Anterior cingulate cortex (tissue), 58 donors: ENCODE results near the gene TRMO.

ENCODE experiments used
- DNase-seq, 58 donors: peaks; one replicate each; lab custom pipeline; 2025; lab: John Stamatoyannopoulos, UW

TRMO gene

DNA sequence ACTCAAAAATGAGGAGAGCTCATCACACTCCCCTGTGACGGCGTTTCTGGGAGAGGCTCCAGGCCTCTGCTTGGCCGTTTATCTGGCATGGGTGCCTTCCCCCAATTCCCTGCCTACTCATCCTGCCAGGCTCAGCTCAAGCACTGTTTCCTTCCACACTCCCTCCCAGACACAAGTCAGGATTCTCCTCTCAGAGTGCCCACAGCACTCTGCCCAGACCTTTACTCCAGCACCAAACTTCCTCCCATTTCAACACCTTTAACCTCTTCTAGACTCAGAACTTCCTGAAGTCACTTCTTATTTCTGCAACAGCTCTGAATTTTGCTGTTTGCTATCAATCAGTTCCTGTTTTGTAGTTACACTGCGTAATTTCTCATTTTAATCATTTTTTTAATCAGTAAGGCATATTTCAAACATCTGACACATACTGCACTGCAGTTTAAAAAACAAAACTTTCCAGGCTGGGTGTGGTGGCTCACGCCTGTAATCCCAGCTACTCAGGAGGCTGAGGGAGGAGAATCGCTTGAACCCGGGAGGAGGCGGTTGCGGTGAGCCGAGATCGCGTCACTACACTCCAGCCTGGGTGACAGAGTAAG lies 16.0 kb downstream of the TRMO start:
- DNase-seq: peak in 41 of 58 donors; percentile 4 to 64 (median 24)

DNA sequence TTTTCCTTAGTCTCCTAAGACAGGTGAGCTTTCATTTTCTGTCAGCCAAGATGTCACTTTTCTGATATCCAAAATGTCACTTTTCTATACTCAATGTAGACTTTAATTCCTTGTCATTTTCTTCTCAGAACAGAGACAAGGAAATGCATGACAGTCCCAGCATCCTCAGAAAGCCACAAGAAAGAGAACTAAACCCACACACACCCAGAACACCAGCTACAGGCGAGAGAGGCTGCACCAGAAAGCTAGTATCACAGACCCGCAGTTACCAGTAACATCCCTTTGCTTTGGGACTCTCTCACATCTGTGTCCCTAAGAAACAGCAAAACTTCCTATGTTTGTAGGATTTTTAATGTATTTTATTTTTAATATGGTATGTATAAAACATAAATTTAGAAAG lies 17.1 kb downstream of the TRMO start:
- no peak for DNase-seq

DNA sequence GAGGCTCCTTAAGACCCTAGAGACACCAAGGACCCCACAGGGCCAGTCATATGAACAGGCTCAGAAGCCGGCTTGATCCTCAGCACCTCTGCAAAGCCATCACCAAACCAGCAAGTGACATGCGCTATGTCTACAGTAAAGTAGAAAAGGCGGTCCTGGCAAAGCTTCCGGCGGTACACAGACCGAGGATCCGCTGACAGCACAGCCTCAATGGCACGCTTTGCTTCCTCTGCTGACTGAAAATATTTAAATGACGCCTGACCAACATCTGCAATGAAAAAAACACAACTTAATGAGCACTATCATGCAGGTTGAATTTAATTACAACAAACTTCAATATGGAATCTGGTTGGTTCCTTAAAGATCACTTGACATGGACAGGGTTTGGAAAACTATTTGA lies 17.6 kb downstream of the TRMO start:
- no peak for DNase-seq

DNA sequence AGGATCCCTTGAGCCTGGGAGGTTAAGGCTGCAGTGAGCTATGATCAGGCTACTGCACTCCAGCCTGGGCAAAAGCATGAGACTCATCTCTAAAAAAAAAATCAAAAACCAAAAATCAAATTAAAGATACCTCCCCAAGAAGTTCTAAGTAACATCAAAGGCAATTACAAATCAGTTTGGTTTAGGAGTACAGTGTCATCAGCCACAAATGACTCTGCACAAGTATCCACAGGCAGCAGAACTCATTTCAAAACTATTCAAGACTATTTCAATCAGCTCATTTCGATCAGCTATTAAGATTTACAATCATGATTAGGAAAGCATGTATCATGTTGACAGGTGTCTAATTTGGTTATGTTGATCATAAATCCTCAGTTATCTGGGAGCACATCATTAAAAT lies 19.1 kb downstream of the TRMO start:
- no peak for DNase-seq

DNA sequence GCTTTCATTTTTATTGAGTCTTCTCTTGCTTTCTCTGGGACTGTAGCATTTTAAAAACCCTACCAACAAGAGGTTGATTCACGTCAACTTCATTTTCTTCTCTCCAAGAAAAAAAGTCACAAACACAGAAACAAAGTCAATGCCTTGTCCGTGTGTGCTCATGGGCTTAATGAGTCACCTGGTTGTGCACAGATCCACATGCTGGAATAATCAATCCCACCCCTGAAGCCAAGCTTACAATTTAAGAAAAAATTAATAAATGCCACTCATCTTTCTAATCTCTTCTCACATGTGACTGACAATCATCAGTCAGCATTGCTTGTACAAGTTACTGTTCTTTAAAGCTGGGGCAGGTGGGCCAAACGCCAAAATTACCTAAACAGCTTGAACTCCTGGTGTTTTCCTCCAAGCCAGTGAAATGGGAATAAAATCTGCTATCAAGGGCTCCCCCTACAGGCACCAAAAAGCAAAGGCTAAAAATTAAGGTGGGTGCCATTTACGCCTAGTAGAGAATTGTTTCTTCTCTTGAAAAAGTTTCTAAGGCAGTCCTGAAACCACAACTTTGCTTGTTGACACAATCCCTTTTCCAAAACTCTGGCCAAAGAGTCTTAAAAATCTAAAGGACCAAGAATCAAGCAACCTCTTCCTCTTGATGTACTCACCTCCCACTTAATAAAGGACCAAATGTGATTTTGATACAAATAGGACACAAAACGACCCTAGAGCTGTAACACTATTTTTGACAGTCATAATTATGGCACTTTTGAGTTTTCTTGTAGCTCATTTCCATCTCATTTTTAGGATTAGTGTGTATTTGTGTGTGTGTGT lies 21.3 kb downstream of the TRMO start:
- DNase-seq: peak in 7 of 58 donors; percentile 3 to 44 (median 12)

DNA sequence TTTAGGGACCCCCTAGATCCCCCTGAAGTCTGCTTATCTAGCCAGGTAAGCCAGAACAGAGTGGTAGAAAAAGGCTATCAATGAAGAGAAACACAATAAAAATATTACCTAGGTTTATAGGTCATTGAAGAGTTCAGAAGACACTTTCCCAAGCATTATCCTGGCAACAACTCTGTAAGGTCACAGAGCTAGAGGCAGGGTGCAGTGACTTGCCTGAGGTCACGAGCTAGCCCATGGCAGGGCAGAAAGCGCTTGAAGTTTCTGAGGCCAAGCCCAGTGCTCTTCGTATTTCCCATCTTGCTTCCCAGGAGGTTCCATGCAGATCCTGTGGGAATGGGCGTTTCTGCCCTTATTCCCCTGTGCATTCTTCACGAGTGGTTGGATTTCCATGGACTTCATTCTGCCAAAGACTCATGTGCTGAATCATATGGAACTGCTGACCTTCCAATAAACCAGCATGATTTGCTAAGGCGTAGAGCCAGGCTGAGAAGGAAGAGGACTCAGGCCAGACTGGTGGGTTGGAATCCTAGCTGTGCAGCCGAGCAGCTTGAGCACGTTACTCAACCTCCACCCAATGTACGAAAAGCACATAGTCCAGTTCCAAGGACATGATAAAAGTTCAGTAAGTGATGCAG lies 22.1 kb downstream of the TRMO start:
- DNase-seq: no peak

DNA sequence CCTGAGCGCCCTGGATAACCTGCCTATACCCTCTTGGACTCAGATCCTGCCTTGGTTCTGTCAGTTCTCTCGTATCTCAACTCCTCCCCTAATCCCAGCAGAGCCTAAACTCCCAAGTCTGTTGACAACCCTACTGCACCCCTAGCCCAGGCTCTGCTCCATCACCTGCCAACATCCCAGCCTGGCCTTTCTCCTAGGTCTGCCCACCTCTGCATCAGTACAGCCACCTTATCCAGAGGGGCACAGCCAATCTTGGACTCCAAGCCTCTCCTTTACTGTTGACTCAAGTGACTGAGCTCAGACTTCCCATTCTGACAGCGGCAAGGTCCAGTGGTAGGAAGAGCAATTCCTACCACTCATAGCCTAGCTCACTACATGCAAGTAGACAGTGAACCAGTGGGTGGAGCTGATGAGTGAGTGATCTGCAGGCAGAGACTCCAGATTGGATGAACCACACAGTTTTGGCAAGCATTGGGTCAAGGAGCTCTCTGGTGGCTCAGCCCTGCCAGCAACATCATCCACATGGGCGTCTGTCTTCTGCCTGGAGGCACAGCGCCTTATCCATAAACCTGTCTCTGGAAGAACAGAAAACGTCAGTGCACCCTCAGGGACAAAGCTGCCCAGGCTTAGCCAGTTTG lies 26.5 kb downstream of the TRMO start:
- no peak for DNase-seq

DNA sequence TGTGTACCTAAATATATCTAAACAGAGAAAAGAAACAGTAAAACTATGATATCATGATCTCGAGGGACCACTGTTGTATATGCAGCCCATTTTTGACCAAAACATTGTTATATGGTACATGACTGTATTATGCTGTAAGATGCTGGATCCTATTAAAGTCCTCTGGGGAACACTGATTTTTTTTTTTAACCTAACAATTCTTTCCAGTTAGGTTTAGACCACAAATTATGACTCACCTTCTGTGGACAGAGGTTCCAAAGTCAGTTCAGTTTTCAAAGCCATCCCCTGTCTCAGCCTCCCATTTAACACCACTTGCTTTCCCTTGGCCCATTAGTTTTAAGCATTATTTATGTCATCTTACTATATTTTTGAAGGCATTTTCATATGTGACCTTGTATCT lies 27.1 kb downstream of the TRMO start:
- no peak for DNase-seq

DNA sequence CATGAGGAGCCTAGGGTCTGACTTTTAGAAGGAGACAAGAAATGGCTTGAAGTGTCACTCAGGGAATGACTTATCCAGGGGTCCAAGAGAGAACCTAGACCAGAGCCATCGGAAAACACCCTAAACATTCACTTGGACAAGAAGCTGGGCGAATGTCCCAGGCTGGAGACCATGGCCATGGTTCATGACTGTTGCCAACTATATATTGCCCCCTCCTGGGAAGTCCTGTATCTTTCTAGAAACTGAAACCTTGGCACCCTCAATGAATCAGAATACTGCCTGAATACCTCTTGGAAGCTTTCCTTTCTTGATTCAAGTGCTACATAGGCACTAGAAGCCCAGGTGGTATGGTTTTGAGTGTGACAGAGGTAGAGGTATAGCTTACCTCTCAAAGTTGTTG lies 29.9 kb downstream of the TRMO start:
- no peak for DNase-seq

DNA sequence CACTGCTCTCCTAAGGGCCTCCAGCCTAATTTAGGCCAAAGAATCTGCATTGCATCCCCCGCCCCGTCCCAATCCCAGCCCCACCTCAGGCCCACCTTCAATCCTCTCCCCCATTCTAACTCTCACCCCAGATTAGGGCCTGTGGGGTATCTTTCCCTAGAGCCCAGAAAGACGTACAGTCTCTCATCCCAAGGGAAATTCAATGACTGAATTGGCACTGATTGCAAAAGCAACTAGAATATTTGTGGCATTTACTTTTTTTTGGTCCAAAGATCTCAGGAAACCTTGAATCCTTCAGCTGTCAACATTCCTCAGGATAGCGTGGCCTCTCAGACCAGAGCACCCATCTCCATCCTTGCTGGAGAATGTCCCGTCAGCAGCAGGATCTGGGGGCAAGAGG lies 30.6 kb downstream of the TRMO start:
- no peak for DNase-seq

DNA sequence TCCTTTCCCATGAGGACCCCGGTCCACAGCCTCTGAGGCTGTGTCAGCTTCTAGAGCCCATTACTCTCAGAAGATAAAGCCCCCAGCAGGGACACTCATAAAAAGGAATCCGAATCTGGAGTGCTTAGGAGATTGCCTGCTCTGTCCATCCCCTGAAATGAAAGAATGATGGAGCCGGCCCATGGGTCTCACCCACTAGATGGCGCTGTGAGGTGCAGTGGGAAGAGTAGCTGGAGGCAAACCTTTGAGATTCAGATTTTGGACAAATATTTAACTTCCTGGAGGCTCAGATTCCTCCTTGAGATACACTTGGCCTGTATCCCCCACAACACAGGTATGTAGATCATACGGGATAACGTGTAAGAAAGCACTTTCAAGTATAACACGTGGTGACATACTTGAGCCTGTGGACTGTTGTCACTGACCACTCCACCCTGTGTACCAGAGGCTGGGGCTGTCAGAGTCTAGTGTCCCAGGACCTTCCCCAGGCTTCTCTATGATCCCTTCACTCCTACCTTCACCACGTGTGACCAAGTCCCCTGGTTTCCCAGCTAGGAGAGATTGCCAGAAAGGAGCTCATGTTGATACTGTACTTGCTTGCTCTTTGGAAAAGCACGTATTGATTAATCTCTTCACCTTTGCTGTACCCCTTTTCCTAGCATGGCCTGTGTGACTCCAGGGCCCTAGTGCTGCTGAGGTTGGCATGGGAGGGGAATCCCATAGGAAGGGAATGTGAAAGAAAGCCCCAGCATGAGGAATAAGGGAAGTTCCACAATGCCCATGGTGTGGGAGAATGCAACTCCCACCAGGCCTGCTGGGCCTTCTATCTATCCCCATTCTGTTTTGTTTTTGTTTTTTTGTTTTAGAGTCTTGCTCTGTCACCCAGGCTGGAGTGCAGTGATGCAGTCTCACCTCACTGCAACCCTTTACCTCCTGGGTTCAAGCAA lies 32.1 kb downstream of the TRMO start:
- no peak for DNase-seq

DNA sequence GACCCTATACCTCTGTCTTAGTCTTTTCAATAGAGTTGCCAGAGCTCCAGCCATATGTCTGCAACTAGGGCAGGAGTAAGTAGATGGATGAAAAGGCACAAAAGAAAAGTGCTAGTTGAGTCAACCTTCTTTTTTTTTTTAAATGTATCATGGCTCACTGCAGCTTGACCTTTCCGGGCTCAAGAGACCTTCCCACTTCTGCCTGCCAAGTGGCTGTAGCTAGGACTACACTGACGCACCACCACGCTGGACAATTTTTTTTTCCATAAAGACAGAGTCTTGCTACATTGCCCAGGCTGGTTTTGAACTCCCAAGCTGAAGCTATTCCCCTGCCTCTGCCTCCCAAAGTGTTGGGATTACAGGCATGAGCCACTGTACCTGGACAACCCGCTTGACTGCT lies 42.0 kb downstream of the TRMO start:
- DNase-seq: no peak

DNA sequence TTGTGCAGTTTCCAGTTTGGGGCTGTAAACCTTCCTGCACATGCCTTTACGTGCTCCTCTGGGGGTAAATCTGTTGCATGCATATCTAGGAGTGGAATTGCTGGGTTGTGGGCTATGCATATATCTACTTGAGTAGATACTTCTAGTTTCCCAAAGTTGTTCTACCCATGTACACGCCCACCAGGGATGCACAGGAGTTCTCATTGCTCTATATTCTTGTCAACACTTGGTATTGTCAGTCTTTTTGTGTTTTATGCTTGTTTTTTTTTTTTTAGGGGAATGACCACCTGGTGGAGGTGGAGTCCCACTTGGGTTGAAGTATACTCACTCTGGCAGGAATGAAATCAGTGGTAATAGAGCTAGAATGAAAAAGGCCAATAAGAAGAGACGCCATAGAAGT lies 46.2 kb downstream of the TRMO start:
- DNase-seq: no peak

DNA sequence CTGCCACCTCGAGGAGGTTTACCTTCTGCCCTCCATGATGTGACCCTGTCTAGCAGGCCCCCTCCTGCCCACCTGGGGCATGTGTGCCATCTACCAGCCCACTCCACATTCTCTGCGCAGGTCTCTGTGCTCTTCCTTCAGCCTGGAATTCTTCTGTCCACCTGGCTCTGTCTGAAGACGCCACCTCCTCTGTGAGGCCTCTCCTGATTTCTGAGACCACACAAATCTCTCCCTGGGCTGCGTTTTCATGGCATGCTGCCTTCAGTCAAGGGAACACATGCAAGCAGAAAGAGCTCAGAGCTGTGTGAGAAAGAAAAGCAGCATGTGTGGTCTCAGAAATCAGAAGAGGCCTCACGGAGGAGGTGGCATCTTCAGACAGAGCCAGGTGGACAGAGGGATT lies 47.2 kb downstream of the TRMO start:
- no peak for DNase-seq

DNA sequence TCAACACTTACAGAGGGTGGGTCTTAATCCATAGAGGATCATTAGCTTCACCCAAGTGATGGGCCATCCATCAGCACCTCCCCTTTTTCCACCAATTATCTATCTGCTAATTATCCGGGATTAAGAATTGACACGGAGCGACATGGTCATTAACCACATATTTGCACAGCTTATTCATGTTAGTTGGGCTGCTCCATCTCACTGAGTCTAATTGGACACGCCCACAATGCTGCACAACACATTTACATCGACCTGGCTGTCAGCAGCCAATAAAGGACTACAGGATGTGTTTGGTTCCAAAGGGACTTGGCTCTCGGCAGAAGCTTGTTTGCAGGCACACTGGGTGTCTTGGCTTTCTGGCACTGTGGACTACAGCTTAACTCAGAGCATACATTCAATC lies 47.7 kb downstream of the TRMO start:
- no peak for DNase-seq

DNA sequence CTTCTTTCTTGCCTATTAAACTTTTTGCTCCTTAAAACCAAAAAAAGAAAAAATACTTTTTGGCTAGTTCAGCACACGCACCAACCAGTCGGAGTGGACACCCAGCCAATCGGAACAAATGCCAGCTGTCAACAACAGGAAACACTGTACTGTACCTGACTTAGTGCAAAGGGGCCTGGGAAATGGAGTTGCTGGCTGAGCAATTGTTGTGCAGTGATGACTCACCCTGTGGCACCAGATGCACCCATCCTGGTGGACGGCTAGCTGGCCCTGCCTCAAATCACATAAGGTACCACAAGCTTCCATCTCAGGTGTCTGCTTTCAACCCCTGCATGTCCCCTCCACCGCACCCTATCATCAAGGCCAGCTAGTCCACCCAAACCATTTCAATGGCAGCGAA lies 48.4 kb downstream of the TRMO start:
- DNase-seq: no peak

DNA sequence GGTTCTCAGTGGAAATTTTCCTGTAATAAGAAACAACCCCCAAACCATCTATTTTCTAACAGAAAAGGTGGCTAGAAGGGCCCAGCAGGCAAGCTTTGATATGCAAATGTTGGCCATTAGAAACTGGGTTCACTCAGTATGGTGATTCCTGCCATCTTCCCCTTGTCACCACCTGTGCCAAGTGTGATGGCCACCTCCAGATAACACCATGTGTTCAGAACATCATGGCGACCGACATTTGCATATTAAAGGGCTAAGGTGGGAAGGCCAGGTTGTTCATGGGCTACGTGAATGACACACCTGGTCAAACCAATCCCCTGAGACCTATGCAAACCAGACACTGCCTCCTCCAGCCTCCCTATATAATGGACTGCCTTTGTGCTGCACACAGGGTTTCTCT lies 48.9 kb downstream of the TRMO start:
- no peak for DNase-seq

DNA sequence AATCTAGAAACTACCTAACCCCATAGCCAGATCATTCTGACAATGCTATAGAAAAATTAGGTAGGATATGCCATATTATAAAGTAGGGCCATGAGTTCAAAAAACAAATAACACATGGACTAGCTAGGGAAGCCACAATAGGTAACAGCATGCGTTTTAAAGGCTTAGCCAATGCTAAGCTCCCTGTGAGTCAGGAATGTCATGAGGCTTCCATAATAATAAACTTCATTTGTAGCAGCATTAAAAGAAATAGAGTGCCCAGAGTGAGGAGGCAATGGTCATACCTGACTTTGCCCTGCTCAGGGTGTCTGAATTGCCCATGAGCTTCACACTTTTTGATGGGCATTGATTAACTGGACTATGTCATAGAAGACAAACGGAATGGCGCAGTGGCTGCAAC lies 53.4 kb downstream of the TRMO start:
- DNase-seq: no peak

DNA sequence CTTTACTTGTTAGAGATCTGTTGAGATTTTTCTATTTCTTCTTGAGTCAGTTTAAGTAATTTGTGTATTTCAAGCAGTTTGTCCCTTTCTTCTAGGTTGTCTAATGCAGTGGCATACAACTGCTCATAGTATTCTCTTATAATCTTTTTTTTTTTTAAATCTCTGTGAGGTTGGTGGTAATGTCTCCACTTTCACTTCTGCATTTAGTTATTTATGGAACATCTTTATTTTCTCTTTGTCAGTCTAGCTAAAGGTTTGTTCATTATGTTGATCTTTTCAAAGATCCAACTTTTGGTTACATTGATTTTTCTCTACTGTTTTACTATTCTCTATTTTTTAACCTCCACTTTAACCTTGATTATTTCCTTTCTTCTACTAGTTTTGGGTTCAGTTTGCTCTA lies 55.5 kb downstream of the TRMO start:
- no peak for DNase-seq

DNA sequence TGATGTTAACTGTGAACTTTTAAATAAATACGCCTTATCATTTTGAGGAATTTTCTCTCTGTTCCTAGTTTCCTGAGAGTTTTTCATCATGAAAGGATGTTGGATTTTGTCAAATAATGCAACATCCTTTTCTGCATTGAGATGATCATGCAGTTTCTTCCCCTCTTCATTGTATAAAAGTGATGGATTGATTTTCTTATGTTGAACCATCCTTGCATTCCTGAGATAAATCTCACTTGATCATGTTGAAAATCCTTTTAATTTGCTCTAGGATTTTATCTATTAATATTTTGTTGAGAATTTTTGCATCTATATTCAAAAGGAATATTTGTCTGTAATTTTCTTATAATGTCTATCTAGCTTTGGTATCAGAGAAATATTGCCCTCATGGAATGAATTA lies 56.0 kb downstream of the TRMO start:
- no peak for DNase-seq
